Inflammatory macrophage treated with lipopolysaccharide for 1 hour (primary cell): ENCODE measurements around the gene INPP5A.
"Not testable (repeated sequence)": the region's sequence is repeated elsewhere in the genome, so short reads cannot be mapped to it uniquely, and the experiment has no call there.

Source experiments
- DNase-seq, 2 donors: peaks; one replicate each; pipeline ENCODE4 v3.0.0-alpha.2; 2020 to 2022

Gene INPP5A

DNA sequence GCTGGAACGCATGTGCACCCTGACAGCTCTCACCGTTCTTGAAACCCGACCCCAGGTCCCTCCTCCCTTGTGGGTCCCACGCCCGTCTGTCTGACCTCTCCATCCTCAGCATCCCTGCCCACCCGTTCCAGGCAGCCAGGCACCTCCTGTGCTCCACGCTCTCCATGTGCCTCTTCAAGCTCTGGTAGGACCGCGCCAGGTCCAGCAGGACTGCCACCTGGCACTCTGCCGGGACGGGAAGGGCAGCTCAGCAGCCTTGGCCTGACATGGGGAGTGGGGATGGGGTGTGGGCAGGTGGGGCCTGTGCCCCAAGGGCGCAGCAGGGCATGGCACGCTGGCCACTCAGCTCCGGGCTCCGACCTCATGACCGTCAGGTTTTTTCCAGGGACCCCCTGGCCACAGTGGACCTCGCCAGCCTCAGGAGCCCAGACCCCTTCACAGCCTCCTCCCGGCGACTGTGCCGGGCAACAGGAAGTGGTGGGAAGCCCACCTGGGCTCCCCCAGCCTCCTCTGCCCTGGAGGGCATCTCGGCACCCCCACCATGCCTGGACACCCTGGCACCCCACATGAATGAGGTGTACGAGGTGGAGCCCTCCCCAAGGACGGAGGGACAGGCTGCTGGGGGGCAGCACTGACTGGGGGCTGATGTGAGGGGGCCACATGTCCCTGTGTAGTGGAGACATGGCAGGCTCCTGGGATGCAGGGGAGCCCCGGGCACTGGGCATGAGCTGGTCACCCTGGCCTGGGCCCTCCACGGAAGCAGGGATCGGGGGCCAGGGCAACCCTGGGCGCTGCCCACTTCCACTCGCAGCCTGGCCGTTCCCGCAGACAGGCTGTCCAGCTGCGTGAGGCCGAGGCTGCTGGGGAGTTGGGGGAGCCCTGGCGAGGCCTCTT is 273.5 kb downstream of the INPP5A start:
- DNase-seq = no peak

DNA sequence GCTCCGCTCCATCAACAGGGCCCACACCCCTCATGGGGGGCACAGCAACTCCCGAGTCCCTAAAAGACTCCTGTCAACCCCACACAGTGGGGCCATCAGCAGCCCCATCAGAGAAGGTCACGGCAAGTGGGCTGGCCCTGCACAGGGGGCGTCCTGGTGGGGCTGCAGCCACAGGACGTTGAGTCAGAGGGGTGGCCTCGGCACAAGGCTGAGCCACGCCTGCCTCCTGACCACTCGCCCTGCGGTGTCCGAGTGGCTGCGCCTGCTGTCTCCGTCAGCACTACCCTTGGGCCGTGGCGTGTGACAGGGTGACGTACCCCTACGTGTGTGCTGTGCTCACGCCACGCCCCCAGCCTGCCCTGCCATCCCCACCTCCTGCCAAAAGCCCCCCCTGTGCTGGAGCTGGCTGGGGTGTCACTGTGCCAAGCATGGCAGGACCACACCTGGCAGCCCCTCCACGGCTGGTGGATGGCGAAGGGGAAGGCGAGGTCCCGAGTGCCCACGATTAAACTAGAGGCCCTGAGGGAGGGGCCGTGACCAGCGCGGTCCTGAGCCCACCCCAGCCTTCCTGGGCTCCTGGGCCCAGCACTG is 274.4 kb downstream of the INPP5A start:
- no peak for DNase-seq

DNA sequence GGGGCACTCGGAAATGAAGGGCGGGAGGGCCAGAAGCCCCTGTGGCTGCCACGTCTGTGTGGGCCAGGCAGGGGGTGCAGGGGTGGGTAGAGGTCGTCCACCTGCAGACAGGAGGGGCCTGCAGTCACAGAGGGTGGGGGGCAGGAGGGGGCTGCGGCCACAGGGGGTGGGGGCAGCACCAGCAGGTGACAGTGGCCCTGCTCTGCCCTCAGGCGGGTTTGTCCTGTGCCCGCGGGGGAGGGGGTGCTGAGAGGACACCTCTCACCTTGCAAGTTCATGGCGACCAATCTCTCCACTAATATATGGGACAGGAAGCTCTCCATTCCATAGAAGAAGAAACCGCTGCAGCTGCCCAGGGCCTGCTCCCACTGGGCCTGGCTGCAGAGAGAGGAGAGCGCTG is 274.9 kb downstream of the INPP5A start:
- DNase-seq = no peak

DNA sequence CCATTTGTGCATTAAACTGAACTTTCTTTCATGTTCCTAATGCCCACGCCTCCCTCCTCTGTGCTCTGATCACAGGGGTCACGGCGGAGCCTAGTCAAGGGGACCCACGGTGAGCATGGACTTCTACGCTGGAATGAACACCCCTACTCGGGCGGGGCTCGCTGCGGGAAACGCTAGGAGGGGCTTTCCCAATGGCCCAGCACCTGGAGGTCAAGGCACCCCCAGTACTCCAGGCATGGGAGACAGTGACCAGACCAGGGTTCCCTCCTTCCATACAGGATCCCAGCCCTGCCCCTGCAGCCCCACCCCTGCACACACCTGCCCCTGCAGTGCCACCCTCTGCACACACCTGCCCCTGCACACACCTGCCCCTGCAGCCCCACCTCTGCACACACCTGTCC is 275.4 kb downstream of the INPP5A start:
- no peak for DNase-seq

DNA sequence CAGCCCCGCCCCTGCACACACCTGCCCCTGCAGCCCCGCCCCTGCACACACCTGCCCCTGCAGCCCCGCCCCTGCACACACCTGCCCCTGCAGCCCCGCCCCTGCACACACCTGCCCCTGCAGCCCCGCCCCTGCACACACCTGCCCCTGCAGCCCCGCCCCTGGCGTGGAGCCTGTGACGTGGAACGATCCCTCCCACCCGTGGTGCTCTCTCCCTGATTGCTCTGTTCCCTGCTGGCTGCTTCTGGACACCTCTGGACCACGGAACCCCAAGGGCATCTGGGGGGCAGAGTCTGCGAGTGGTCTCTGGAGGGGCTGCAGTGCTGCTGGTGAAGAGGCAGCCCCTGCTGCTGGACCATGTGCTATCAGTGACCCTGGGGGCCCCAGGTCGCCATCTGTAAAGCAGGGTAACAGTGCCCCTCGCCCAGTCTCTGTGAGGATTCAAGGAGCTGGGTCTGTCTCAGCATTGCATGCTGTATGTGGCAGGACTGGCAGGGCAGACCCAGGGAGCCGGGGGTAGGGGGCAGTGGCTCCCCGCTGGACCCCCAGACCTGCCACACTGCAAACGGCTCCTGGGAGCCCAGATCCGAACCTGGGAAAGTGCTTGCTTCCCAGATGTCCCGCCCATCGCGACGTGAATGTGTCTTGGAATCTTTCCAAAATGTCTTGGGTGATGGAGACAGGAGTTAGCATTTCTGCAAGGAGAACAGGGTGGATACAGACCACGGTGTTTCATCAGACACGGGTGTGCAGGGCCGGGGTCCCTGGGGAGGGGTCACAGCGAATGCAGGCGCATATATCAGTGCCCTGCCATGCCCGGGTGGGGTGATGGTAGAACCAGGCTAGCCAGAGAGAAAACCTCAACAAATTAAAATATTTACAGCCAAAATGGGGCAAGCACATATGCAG is 276.2 kb downstream of the INPP5A start:
- no peak for DNase-seq

DNA sequence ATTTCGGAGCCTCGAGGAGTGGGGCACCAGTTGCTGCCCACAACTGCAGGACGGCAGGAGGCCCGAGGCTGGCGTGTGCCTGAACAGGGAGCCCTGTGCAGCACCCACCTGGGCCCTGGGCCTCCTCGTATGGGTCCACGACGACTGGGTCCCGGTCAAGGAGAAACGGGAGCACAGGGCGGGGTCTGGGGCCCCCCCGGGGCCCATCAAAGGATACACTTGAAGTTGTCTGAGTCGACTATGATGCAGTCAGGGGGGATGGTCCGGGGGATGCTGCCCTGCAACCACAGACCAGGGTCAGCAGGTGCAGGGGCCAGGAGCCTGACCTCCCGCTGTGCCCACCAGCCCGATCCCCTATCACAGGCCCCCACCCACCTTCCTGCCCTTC is 276.9 kb downstream of the INPP5A start:
- DNase-seq = no peak

DNA sequence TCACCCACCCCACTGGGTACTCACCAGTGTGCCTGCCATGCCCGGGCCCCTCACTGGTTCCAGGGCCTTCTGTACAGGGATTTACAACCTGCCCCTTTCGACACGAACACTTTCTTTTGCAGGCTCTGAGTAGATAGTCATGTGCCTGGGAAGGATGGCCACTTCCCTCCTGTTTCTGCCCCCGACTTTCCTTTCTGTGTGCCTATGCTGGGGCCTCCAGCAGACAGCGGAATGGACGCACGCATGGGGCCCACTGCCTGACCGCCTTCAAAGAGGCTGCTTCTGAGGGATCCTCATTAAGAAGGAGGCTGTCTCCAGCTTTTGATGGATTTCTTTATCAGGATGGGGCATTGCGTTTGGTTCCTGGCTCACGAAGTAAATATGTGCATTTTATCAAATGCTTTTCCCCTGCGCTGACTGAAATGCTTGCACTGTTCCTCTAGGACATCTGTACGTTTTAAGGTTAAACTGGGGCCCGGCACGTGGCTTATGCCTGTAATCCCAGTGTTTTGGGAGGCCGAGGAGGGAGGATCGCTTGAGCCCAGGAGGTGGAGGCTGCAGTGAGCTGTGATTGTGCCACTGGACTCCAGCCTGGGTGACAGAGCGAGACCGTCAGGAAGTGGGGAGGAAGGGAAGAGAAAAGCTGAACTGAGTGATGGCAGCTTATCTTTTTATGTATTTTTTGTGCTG is 277.7 kb downstream of the INPP5A start:
- no peak for DNase-seq

DNA sequence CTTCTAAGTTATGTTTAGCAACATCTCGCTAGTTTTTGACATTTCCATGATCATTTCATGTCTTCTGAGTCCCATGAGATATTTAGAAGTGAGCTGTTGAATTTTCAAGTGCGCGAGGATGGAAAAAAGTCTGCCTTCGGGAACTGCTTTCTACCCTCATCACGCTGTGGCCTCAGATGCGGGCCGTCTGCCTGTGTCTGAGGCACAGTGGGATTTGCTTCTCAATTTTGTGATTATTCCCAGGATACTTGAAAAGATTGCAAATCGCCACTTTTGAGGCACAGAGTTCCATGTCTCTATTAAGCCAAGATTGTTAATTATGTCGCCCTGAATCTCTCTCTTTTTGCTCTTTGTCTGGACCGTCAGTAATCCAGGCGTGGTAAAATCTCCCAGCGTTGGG is 279.1 kb downstream of the INPP5A start:
- no peak for DNase-seq

DNA sequence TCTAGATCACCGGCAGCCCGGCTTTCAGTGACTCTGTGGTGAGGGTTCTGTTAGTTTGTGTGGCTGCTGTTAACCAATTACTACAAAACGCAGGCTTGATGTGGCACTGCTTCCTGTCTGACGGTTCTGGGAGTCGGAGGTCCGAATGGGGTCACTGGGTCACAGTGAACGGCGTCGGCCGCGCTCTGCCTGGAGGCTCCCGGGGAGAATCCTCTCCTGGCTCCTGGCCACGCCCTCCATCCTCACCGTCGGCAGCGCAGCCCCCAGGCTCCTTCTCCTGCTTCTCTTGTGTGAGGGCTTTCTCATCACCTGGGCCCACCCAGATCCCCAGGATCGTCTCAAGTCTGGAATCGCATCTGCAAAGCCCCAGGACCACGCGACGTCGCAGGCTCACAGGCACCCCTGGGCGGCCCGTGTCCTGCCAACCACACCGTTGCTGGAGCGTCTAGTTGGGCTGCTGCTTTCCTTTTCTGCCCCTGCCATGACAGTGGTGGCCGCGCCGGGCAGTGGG is 280.2 kb downstream of the INPP5A start:
- DNase-seq = no peak

DNA sequence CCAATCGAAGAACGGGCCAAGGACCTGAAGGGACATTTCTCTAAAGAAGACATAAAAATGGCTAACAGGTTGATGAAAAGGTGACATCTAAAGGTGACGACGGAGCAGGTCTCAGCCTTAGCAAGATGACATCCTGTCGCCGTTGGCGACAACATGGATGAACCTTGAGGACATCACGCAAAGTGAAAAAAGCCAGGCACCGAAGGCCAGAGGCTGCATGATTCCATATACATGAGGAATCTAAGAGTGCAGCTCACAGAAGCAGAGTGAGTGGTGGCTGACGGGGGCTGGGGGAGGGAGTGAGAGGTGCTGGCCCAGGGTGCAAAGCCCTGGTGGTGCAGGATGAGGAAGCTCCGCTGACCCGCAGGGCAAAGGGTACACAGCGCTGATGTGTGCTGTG is 282.5 kb downstream of the INPP5A start:
- no peak for DNase-seq

DNA sequence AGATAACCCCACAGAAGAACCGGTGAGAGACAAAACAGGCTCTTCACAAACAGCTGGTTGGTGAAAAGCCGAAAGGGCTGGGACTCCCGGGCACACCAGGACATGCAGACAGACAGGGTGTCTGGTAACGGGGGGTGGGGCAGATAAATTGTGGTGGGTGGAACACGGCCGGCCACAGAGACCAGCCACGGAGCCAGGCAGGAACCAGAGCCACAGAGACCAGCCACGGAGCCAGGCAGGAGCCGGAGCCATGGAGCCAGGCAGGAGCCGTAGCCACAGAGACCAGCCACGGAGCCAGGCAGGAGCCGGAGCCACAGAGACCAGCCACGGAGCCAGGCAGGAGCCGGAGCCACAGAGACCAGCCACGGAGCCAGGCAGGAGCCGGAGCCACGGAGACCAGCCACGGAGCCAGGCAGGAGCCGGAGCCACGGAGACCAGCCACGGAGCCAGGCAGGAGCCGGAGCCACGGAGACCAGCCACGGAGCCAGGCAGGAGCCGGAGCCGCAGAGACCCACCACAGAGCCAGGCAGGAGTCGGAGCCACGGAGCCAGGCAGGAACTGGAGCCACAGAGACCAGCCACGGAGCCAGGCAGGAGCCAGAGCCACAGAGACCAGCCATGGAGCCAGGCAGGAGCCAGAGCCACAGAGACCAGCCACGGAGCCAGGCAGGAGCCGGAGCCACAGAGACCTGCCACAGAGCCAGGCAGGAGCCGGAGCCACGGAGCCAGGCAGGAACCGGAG is 288.4 kb downstream of the INPP5A start:
- not testable (repeated sequence) for DNase-seq

DNA sequence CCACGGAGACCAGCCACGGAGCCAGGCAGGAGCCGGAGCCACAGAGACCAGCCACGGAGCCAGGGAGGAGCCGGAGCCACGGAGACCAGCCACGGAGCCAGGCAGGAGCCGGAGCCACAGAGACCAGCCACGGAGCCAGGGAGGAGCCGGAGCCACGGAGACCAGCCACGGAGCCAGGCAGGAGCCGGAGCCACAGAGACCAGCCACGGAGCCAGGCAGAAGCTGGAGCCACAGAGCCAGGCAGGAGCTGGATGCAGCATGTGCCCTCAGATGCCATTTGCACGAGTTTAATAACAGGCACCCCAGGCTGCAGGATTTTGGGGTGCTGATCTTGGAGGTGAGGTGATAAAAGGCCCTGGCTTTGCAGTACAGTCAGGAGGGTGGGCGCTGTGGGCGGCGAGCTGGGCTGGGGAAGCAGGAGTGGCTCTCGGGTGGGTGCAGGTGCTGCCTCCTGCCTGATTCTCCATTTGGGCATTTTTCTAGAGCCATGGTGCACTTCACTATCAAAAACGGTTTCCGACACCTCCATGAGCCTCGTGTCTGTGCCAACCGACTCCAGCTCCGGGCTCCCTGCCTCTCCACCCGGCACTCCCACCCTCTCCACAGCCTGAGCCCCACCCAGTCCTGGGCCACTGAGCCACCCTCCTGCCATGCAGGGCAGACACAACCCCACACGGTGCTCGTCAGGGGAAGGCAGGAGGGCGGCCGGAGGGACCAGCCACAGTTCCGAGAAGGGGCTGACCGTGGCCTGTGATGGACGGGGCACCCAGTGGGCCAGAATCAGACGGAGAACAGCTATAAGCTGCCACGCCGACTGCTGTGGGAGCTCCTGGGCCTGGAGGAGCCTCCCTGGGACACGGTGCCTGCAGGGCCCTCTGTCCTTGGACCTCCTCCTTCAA is 289.2 kb downstream of the INPP5A start:
- DNase-seq = no peak

DNA sequence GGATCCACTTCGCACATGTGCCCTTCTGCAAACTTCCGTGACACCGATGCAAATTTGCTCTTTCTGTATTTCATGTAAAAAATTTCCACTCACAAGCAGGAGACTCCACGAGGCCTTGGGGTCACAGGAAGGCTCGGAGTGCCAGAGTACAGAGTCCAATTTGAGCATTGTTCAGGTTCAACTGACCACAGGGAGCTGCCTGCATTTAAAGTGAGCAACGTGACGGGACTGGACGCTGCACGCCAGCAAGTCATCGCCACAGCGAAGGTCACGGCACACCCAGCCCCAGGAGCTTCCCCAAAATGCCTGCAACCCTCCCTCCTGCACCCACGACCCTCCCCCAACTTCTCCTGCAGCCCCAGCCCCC is 289.8 kb downstream of the INPP5A start:
- no peak for DNase-seq

DNA sequence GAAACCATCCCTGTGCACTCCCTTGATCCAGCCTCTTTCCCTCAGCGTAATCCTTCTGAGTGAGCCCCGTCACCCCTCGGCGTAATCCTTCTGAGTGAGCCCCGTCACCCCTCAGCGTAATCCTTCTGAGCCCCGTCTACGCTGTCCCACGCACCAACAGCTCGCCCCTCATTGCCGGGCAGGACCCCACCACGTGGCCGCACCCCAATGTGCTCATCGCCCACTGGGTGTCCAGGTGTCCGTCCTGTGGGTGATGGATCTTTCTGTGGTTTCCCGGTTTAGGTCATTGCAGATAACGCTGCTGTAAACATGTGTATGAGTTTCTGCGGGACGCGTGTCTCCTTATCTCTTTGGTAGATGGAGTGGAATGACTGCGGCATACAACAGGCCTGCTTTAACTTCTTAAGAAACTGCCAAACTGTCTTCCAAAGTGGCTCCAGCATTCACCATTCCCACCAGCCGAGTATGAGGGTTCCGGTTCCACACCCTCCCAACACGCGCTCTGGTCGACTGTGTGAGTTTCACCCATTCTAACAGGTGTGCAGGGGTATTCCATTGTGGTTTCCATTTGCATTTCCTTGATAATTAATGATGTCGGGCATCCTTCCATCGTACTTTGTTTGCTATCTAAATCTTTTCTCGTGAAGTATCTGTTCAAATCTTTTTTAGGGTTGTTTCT is 290.4 kb downstream of the INPP5A start:
- DNase-seq = no peak

DNA sequence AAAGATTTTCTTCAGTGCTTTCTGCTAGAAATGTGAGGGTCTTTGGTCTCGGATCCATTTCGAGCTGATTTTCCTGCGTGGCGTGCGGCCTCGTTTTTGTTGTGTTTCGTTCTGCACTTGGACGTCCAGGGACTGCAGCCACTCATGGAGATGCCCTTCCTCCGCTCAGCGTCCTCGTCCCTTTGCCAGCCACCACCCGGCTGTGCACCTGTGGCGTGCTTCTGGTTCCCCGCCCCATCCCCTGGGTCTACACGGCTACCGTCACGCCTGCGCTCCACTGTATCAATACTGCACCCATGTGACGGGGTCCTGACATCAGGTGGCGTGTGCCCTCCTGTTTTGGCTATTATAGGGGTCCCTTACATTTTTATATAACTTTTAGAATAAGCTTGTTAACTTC is 291.1 kb downstream of the INPP5A start:
- no peak for DNase-seq

DNA sequence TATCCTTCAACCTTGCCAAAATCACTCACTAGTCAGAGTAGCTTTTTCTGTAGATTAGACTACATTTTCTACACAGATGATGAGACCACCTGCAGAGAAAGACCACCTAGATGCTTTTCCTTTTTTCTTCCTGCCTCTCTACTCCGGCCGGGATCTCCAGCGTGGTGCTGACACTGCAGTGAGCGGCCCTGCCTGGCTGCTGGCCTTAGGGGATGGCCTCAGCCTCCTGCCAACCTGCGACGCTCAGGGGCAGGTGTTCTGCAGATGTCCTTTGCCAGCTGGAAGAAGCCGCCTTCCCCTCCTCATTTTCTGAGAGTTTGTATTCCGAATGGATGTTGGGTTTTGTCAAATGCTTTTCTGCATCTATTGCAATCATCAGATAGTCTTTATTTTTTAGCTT is 291.8 kb downstream of the INPP5A start:
- DNase-seq = no peak

DNA sequence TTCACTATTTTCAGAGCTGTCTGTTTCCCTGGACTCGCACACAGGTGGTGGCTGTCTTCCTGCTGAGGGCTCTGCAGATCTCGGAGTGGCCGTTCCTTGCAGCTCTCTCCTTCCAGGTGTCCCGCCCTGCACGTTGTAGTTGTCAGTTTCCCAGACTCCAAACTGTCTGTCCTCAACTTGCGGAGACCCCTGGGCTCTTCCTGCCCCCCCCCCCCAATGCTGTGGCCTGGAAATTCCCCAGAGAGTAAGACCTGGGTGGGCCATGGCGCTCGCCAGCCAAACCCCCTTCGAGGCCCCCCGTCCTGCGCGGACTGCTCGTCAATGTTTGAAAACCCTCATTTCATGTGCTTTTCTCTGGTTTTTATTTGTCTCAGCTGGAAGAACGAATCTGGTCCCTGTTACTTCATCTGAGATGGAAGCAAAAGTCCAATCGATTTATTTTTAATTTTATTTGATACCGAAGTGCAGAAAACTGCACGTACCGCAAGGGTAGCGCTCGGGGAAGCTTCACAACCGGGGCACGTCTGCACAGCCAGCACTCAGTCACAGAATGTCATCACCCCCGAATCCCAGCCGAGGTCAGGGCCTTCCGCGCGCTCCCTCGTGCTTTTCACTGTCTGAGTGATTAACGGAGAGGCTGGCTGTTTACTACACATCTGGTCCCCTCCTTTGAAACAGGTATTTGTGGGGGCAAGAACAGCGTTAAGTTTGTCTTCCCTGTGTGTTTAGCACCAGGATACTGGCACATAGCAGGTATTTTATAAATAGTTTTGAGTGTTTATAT is 294.8 kb downstream of the INPP5A start:
- DNase-seq = no peak
